Neuronal stem cell (in vitro differentiated cells): ENCODE measurements around the gene NXT2.

Experiments used
- DNase-seq: peaks from one replicate; pipeline ENCODE4 v3.0.0-alpha.2; 2013; ENCODE audit warnings: low spot score
- H2AFZ ChIP-seq: one replicate; pipeline ENCODE4 v1.6.1; 2013; ENCODE audit warnings: mild to moderate bottlenecking, low read length, inconsistent platforms
- H2AK5ac ChIP-seq: 2 replicates; pipeline ENCODE4 v1.6.1; 2013; ENCODE audit warnings: low read depth, mild to moderate bottlenecking, inconsistent platforms, low read length, moderate library complexity, mixed read lengths
- H2BK120ac ChIP-seq: 2 replicates; pipeline ENCODE4 v1.6.1; 2013; ENCODE audit warnings: low read depth, mild to moderate bottlenecking, inconsistent platforms, low read length, moderate library complexity, mixed read lengths
- H2BK12ac ChIP-seq: one replicate; pipeline ENCODE4 v1.6.1; 2013; ENCODE audit warnings: low read length, inconsistent platforms
- H2BK15ac ChIP-seq: 2 replicates; pipeline ENCODE4 v1.6.1; 2013; ENCODE audit warnings: mild to moderate bottlenecking, low read length, inconsistent platforms, mixed read lengths
- H2BK5ac ChIP-seq: one replicate; pipeline ENCODE4 v1.6.1; 2013; ENCODE audit warnings: inconsistent platforms, mild to moderate bottlenecking, low read length, moderate library complexity
- H3K14ac ChIP-seq: one replicate; pipeline ENCODE4 v1.6.1; 2013; ENCODE audit warnings: low read length, inconsistent platforms
- H3K18ac ChIP-seq: 2 replicates; pipeline ENCODE4 v1.6.1; 2013; ENCODE audit warnings: low read length, inconsistent platforms
- H3K23ac ChIP-seq: 2 replicates; pipeline ENCODE4 v1.6.1; 2013; ENCODE audit warnings: low read depth, mild to moderate bottlenecking, mixed read lengths, low read length, inconsistent platforms; ENCODE audit not compliant: poor library complexity
- H3K27ac ChIP-seq: replicated peaks from 3 replicates; pipeline ENCODE4 v1.5.1; 2013; ENCODE audit warnings: low read length, inconsistent platforms
- H3K27me3 ChIP-seq, 3 experiments: 2 replicates each; pipeline ENCODE4 v1.6.1; 2013; ENCODE audit warnings: low read length in 3 of 3, mild to moderate bottlenecking in 2 of 3, inconsistent platforms in 1 of 3, low read depth in 1 of 3, mixed read lengths in 1 of 3, moderate library complexity in 1 of 3; ENCODE audit not compliant: control insufficient read depth in 3 of 3, insufficient read depth in 3 of 3
- H3K36me3 ChIP-seq, 2 donors: replicated peaks in 1 of 2; 2 replicates each; pipeline ENCODE4 v1.6.1; 2013; ENCODE audit warnings: low read length in 2 of 2; ENCODE audit not compliant: control insufficient read depth in 2 of 2, insufficient read depth in 2 of 2
- H3K4ac ChIP-seq: 2 replicates; pipeline ENCODE4 v1.6.1; 2013; ENCODE audit warnings: inconsistent platforms, mild to moderate bottlenecking, low read length, moderate library complexity
- H3K4me1 ChIP-seq, 2 donors: 1 replicate in 1 of 2; 2 replicates in 1 of 2; pipeline ENCODE4 v1.6.1; 2013; ENCODE audit warnings: low read length in 2 of 2, low read depth in 1 of 2; ENCODE audit not compliant: control insufficient read depth in 2 of 2, insufficient read depth in 1 of 2
- H3K4me2 ChIP-seq: one replicate; pipeline ENCODE4 v1.6.1; 2013; ENCODE audit warnings: mild to moderate bottlenecking, low read length, inconsistent platforms; ENCODE audit not compliant: insufficient read depth, poor library complexity, severe bottlenecking
- H3K4me3 ChIP-seq, 2 donors: 2 replicates each; pipeline ENCODE4 v1.5.1; 2013; ENCODE audit warnings: low read length in 2 of 2, mild to moderate bottlenecking in 2 of 2, inconsistent platforms in 1 of 2, moderate library complexity in 1 of 2
- H3K79me1 ChIP-seq: one replicate; pipeline ENCODE4 v1.6.1; 2013; ENCODE audit warnings: low read depth, mild to moderate bottlenecking, inconsistent platforms, low read length, moderate library complexity
- H3K9ac ChIP-seq: one replicate; pipeline ENCODE4 v1.6.1; 2013; ENCODE audit warnings: mild to moderate bottlenecking, low read depth, low read length, inconsistent platforms; ENCODE audit not compliant: poor library complexity
- H3K9me3 ChIP-seq, 2 donors: replicated peaks in 1 of 2; 2 replicates each; pipeline versions ENCODE3 to v1.6.1; 2013; ENCODE audit warnings: low read length in 2 of 2, mild to moderate bottlenecking in 2 of 2, inconsistent platforms in 1 of 2, low read depth in 1 of 2, mixed read lengths in 1 of 2, moderate library complexity in 1 of 2; ENCODE audit not compliant: control insufficient read depth in 2 of 2, insufficient read depth in 1 of 2
- H4K8ac ChIP-seq: one replicate; pipeline ENCODE4 v1.6.1; 2013; ENCODE audit warnings: low read depth, mild to moderate bottlenecking, inconsistent platforms, low read length, moderate library complexity
- H4K91ac ChIP-seq: one replicate; pipeline ENCODE4 v1.6.1; 2013; ENCODE audit warnings: low read length, low read depth, mild to moderate bottlenecking, inconsistent platforms; ENCODE audit not compliant: poor library complexity
- WGBS, 2 donors: extraction: QIAGEN DNeasy Blood & Tissue Kit; methylation state at CpG; one replicate each; pipeline ENCODE4 v1.1.7; 2013; ENCODE audit warnings: missing lambda C conversion rate in 2 of 2, mixed read lengths in 1 of 2; ENCODE audit not compliant: insufficient read length in 2 of 2, insufficient replicate concordance in 1 of 2; ENCODE audit errors: extremely low coverage in 2 of 2; 5-methylcytosine and 5-hydroxymethylcytosine counted together

The NXT2 gene

GRCh38 chrX:109577055-109577454, 40.4 kb downstream of the NXT2 start:
- H3K27ac ChIP-seq = no peak overlapping the region
- H3K14ac ChIP-seq = no peak overlapping the region
- no CpG with 5 or more reads among the region's 2 CpGs for WGBS, 2 donors
- no peaks in the 10 kb centered on the region for H3K79me1 ChIP-seq
- no peak overlapping the region for H2BK5ac ChIP-seq
- H3K18ac ChIP-seq = no peak overlapping the region
- peaks cover 0 to 22% (median 0%) of the 10 kb centered on the region in 3 experiments for H3K27me3 ChIP-seq
- no peaks in the 10 kb centered on the region for H3K9me3 ChIP-seq
- no peak overlapping the region for H3K9ac ChIP-seq
- no peak overlapping the region for H3K4me2 ChIP-seq
- no peak overlapping the region for H3K4me3 ChIP-seq
- no peaks in the 10 kb centered on the region for H3K36me3 ChIP-seq
- no peak overlapping the region for H2AK5ac ChIP-seq
- H4K91ac ChIP-seq = no peak overlapping the region
- H2AFZ ChIP-seq = no peak overlapping the region
- H3K4ac ChIP-seq = no peak overlapping the region
- H4K8ac ChIP-seq = no peak overlapping the region
- no peak overlapping the region for H2BK15ac ChIP-seq
- DNase-seq = no peak
- H2BK120ac ChIP-seq = no peak overlapping the region
- no peak overlapping the region for H3K23ac ChIP-seq
- no peaks in the 10 kb centered on the region for H3K4me1 ChIP-seq
- no peak overlapping the region for H2BK12ac ChIP-seq

GRCh38 chrX:109578916-109579315, 42.3 kb downstream of the NXT2 start:
- no peaks in the 10 kb centered on the region for H3K79me1 ChIP-seq
- H3K4me2 ChIP-seq = no peak overlapping the region
- H2BK12ac ChIP-seq = no peak overlapping the region
- no peak overlapping the region for H2AK5ac ChIP-seq
- no peak overlapping the region for H4K91ac ChIP-seq
- H2AFZ ChIP-seq = no peak overlapping the region
- H3K18ac ChIP-seq = no peak overlapping the region
- DNase-seq = no peak
- H3K9ac ChIP-seq = no peak overlapping the region
- H2BK5ac ChIP-seq = no peak overlapping the region
- H4K8ac ChIP-seq = no peak overlapping the region
- no CpG with 5 or more reads among the region's 1 CpG for WGBS, 2 donors
- H3K4me1 ChIP-seq = no peaks in the 10 kb centered on the region
- H3K4me3 ChIP-seq = no peak overlapping the region
- no peak overlapping the region for H3K27ac ChIP-seq
- no peak overlapping the region for H3K4ac ChIP-seq
- H3K27me3 ChIP-seq = peaks cover 0 to 18% (median 0%) of the 10 kb centered on the region in 3 experiments
- no peak overlapping the region for H3K14ac ChIP-seq
- H3K36me3 ChIP-seq = no peaks in the 10 kb centered on the region
- no peak overlapping the region for H2BK120ac ChIP-seq
- H2BK15ac ChIP-seq = no peak overlapping the region
- no peaks in the 10 kb centered on the region for H3K9me3 ChIP-seq
- no peak overlapping the region for H3K23ac ChIP-seq

- Histone ChIP-seq H2AFZ (no peak overlapping the region), H3K23ac (no peak overlapping the region), H3K4ac (no peak overlapping the region), H2AK5ac (no peak overlapping the region), H3K9ac (no peak overlapping the region), H3K4me1 (no peaks in the 10 kb centered on the region), H3K4me3 (no peak overlapping the region), H3K14ac (no peak overlapping the region), H2BK15ac (no peak overlapping the region), H3K9me3 (no peaks in the 10 kb centered on the region), H4K8ac (no peak overlapping the region), H3K27ac (no peak overlapping the region), H2BK12ac (no peak overlapping the region), H3K36me3 (no peaks in the 10 kb centered on the region), H3K27me3 (peaks cover 0 to 17% (median 0%) of the 10 kb centered on the region in 3 experiments), H2BK120ac (no peak overlapping the region), H2BK5ac (no peak overlapping the region), H3K4me2 (no peak overlapping the region), H4K91ac (no peak overlapping the region), H3K18ac (no peak overlapping the region), H3K79me1 (no peaks in the 10 kb centered on the region)
- no peak for DNase-seq
- WGBS, 2 donors = no CpG with 5 or more reads among the region's 7 CpGs
Measured at GRCh38 chrX:109585488-109585887, 48.8 kb downstream of the NXT2 start.

- Histone ChIP-seq H3K36me3 (no peaks in the 10 kb centered on the region), H3K4me3 (no peak overlapping the region), H2BK5ac (no peak overlapping the region), H3K4ac (no peak overlapping the region), H3K27me3 (peaks cover 0 to 25% (median 0%) of the 10 kb centered on the region in 3 experiments), H3K4me1 (no peaks in the 10 kb centered on the region), H2BK15ac (no peak overlapping the region), H3K9ac (no peak overlapping the region), H2BK12ac (no peak overlapping the region), H3K9me3 (no peaks in the 10 kb centered on the region), H4K91ac (no peak overlapping the region), H3K4me2 (no peak overlapping the region), H3K18ac (no peak overlapping the region), H3K23ac (no peak overlapping the region), H3K14ac (no peak overlapping the region), H2AK5ac (no peak overlapping the region), H4K8ac (no peak overlapping the region), H2BK120ac (no peak overlapping the region), H3K79me1 (no peaks in the 10 kb centered on the region), H3K27ac (no peak overlapping the region), H2AFZ (no peak overlapping the region)
- no CpG with 5 or more reads among the region's 4 CpGs for WGBS, 2 donors
- DNase-seq = no peak
Measured at GRCh38 chrX:109590176-109590575, 53.5 kb downstream of the NXT2 start.
